WTC11 (cell line): ENCODE measurements around the gene IRAK2.
"Not testable (repeated sequence)": the region's sequence is repeated elsewhere in the genome, so short reads cannot be mapped to it uniquely, and the experiment has no call there.

Experiments used
- CTCF ChIP-seq: fragments of 200-600 bp; IDR thresholded peaks from 2 replicates; pipeline ENCODE4 v1.8.0; 2022; ENCODE audit warnings: antibody characterized with exemption
- NR3C1 ChIP-seq: sonication (generic); formaldehyde crosslinking; conservative IDR thresholded peaks from 2 replicates; pipeline ENCODE4 v1.8.1; 2023; ENCODE audit warnings: low read depth, mild to moderate bottlenecking, missing genetic modification reagents
- TF ChIP-seq, protein P1 (sequence below): sonication (generic); formaldehyde crosslinking; IDR thresholded peaks from 2 replicates; pipeline ENCODE4 v1.8.1; 2023; ENCODE audit warnings: mild to moderate bottlenecking, missing genetic modification reagents

DNA sequence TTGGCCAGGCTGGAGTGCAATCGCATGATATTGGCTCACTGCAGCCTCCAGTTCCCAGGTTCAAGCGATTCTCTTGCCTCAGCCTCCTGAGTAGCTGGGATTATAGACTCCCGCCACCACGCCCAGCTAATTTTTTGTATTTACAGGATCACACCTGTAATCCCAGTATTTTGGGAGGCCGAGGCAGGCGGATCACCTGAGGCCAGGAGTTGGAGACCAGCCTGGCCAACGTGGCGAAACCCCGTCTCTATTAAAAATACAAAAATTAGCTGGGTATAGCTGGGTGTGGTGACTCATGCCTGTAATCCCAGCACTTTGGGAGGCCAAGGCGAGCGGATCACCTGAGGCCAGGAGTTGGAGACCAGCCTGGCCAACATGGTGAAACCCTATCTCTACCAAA lies 107.8 kb downstream of the IRAK2 start:
- TF ChIP-seq, protein P1, sequence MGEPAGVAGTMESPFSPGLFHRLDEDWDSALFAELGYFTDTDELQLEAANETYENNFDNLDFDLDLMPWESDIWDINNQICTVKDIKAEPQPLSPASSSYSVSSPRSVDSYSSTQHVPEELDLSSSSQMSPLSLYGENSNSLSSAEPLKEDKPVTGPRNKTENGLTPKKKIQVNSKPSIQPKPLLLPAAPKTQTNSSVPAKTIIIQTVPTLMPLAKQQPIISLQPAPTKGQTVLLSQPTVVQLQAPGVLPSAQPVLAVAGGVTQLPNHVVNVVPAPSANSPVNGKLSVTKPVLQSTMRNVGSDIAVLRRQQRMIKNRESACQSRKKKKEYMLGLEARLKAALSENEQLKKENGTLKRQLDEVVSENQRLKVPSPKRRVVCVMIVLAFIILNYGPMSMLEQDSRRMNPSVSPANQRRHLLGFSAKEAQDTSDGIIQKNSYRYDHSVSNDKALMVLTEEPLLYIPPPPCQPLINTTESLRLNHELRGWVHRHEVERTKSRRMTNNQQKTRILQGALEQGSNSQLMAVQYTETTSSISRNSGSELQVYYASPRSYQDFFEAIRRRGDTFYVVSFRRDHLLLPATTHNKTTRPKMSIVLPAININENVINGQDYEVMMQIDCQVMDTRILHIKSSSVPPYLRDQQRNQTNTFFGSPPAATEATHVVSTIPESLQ = not testable (repeated sequence)
- TF ChIP-seq NR3C1, CTCF: not testable (repeated sequence)
